GM19397 (cell line): ENCODE results near the gene CACNG7.

Experiments
- ATAC-seq: cut with Tn5 transposase; IDR thresholded peaks from one replicate; pipeline ENCODE4 v1.9.1; 2021; ENCODE audit warnings: mild to moderate bottlenecking, moderate library complexity; ENCODE audit not compliant: unreplicated experiment

Gene CACNG7

GRCh38 chr19:53981376-53981951 is 72.4 kb downstream of the CACNG7 start:
- ATAC-seq, result no peak

DNA sequence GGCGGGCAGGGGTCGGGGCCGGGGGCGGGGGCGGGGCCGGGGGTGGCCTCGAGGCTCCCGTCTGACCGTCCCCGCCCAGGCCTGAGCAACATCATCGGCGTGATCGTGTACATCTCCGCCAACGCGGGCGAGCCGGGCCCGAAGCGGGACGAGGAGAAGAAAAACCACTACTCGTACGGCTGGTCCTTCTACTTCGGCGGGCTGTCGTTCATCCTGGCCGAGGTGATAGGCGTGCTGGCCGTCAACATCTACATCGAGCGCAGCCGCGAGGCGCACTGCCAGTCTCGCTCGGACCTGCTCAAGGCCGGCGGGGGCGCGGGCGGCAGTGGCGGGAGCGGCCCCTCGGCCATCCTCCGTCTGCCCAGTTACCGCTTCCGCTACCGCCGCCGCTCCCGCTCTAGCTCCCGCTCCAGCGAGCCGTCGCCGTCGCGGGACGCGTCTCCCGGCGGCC is 72.9 kb downstream of the CACNG7 start:
- no peak for ATAC-seq

- ATAC-seq, result no peak
Measured at GRCh38 chr19:53982611-53983010, 73.5 kb downstream of the CACNG7 start.

GRCh38 chr19:53983457-53984289 is 74.6 kb downstream of the CACNG7 start:
- ATAC-seq, result no peak

DNA sequence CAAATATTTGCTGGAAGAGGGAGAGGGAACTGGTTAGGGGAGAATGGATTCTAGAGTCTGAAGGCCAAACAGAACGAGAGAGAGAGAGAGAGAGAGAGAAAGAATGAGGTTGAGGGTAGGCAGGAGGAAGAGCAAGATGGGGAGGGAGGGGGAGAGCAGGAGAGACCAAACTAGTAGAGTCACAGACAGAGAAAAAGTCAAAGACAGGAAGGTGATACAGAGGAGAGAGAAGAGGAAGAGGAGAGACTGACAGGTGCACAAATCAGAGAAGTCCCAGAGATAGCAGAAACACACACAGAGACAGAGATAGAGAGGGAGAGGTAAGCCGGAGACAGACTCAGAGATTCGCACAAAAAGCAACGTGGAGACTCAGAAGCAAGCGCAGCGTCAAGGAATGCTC is 76.8 kb downstream of the CACNG7 start:
- no peak for ATAC-seq

DNA sequence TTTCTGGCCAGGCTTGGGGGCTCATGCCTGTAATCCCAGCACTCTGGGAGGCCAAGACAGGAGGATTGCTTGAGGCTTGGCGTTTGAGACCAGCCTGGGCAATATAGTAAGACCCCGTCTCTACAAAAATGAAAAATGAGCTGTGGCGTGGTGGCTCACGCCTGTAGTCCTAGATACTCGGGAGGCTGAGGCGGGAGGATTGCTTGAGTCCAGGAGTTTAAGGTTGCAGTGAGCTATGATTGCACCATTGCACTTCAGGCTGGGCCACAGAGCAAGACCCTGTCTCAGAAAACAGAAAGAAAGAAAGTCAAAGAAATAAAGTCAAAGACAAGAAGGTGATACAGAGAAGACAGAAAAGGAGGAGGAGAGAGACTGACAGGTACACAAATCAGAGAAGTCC is 79.9 kb downstream of the CACNG7 start:
- no peak for ATAC-seq

- ATAC-seq, result no peak
Measured at GRCh38 chr19:53989600-53990533, 80.8 kb downstream of the CACNG7 start.

DNA sequence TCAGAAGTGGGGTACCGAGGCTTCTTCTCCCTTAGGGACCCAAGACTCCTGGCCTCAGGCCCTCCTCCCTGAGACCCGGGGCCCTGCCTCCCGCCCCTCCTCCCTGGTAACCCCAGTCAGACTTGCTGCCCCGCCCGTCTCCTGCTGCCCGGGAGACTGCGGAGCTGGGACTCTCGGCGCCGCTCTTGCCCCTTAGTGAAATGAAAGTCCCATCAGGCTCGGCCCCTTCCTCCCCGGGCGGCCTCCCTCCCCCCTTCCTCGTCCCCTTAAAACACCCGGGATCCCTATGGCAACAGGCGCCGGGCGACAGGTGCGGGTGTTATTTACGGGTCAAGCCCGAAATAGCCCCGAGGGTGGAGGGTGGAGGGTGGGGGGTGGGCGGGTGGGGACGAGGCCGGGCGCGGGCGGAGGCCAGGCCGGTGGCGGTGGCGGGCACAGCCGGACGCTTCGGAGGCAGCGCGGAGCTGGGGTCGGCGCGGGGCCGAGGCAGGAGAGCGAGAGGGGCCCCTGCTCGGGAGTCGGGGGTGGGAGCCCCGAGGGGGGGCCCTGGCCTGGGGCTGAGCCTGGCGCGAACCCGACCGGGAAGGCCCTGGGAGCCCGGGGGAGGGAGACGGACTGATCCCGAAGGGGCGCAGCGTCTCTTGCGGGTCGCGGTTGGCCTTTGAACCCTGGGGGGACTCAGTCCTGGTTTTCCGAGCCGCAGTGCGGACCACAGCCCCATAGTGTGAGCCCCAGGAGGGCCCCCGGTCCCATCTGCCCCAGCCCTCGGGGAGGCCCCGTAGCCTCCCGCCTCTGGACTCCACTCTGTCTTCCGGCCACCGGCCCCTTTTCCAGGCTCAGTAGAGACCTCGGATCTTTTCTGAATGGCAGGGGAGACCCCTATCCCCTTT is 82.4 kb downstream of the CACNG7 start, which contains the start of gene CACNG6:
CACNG6 (plus strand) TSS at position 414 of the 890 bp plus-strand sequence. CDS start 1,241 bp downstream, outside the sequence.
- ATAC-seq, result no peak

GRCh38 chr19:53992211-53992610 is 83.1 kb downstream of the CACNG7 start:
- no peak for ATAC-seq

DNA sequence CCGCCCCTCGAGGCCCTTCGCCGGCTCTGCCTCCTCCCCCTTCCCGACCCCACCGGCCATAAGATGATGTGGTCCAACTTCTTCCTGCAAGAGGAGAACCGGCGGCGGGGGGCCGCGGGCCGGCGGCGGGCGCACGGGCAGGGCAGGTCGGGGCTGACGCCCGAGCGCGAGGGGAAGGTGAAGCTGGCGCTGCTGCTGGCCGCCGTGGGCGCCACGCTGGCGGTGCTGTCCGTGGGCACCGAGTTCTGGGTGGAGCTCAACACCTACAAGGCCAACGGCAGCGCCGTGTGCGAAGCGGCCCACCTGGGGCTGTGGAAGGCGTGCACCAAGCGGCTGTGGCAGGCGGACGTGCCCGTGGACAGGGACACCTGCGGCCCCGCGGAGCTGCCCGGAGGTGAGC is 83.7 kb downstream of the CACNG7 start:
- no peak for ATAC-seq

- no peak for ATAC-seq
Measured at GRCh38 chr19:53993448-53993847, 84.4 kb downstream of the CACNG7 start.
